HG02938 (cell line): ENCODE data around the gene SYNRG.

Source experiments
- ATAC-seq: cut with Tn5 transposase; IDR thresholded peaks from one replicate; pipeline ENCODE4 v1.9.1; 2021; ENCODE audit warnings: mild to moderate bottlenecking, moderate library complexity; ENCODE audit not compliant: unreplicated experiment

Gene SYNRG

GRCh38 chr17:37502009-37502936 lies 106.9 kb downstream of the SYNRG start:
- ATAC-seq, result no peak

GRCh38 chr17:37500378-37500777 lies 108.8 kb downstream of the SYNRG start:
- no peak for ATAC-seq

GRCh38 chr17:37494971-37495370 lies 114.2 kb downstream of the SYNRG start:
- ATAC-seq, result no peak

GRCh38 chr17:37494401-37494831 lies 114.8 kb downstream of the SYNRG start:
- ATAC-seq, result no peak

- no peak for ATAC-seq
Measured at GRCh38 chr17:37493249-37494027, 115.8 kb downstream of the SYNRG start.

- ATAC-seq, result no peak
Measured at GRCh38 chr17:37492167-37492566, 117.1 kb downstream of the SYNRG start.

GRCh38 chr17:37490638-37491614 lies 118.3 kb downstream of the SYNRG start:
- no peak for ATAC-seq

- ATAC-seq, result peak; percentile 36
Measured at GRCh38 chr17:37490022-37490587, 119.1 kb downstream of the SYNRG start.

GRCh38 chr17:37489197-37490001 lies 119.8 kb downstream of the SYNRG start, which contains the start of gene DUSP14:
TSS of gene DUSP14 (plus strand) at chr17:37489891. CDS start at chr17:37512273, 22,382 bp downstream.
- ATAC-seq, result peak; percentile 60

- ATAC-seq, result peak; percentile 18
Measured at GRCh38 chr17:37488607-37489196, 120.5 kb downstream of the SYNRG start.

- ATAC-seq, result no peak
Measured at GRCh38 chr17:37488009-37488604, 121.1 kb downstream of the SYNRG start.

GRCh38 chr17:37485938-37486570 lies 123.2 kb downstream of the SYNRG start:
- no peak for ATAC-seq

GRCh38 chr17:37483311-37484039 lies 125.7 kb downstream of the SYNRG start:
- no peak for ATAC-seq

GRCh38 chr17:37481001-37481665 lies 128.1 kb downstream of the SYNRG start:
- ATAC-seq, result no peak

- ATAC-seq, result no peak
Measured at GRCh38 chr17:37480427-37480826, 128.8 kb downstream of the SYNRG start.

GRCh38 chr17:37479025-37479424 lies 130.2 kb downstream of the SYNRG start:
- ATAC-seq, result no peak

GRCh38 chr17:37478187-37478586 lies 131.0 kb downstream of the SYNRG start:
- ATAC-seq, result no peak
